Vein endothelial cell (primary cell): ENCODE measurements around the gene ALKBH4. TPM values are rescaled to one million over a fixed set of nuclear protein-coding genes. Genes with fewer than 3 reads are reported as not detected.

Experiments
- total RNA-seq: library from RNA; depleted of rRNA; stranded (reverse); fragments of >200 nt; gene quantifications from 2 replicates; pipeline ENCODE4 v1.2.3, GENCODE V29; 2012

The ALKBH4 gene
- total RNA-seq: 13.1 and 17.3 TPM in 2 replicates

GRCh38 chr7:102464577-102465280, at the start of gene ALKBH4, which contains the start of gene LRWD1:
TSS of gene ALKBH4 (minus strand) at chr7:102464863. CDS start at chr7:102464836, 27 bp downstream.
TSS of gene LRWD1 (plus strand) at chr7:102464984. CDS start at chr7:102465081, 97 bp downstream.

GRCh38 chr7:102478314-102479208, 13.9 kb upstream of the ALKBH4 start, which contains the start of gene POLR2J:
TSS of gene POLR2J (minus strand) at chr7:102478922. CDS start at chr7:102478860, 62 bp downstream.

GRCh38 chr7:102433219-102434038, 31.2 kb downstream of the ALKBH4 start, which contains the start of gene ORAI2:
TSS of gene ORAI2 (plus strand) at chr7:102433575. CDS start at chr7:102438957, 5,382 bp downstream.

Other genes starting within 250 kb of the ALKBH4 start
- gene SH2B2, start 178.0 kb downstream of the ALKBH4 start, total RNA-seq: 1.4 and 1.6 TPM in 2 replicates
- 0.33 TPM in 1 of 2 replicates, not detected in the other for gene SPDYE6, start 108.4 kb downstream of the ALKBH4 start, total RNA-seq
- gene PRKRIP1, start 68.5 kb downstream of the ALKBH4 start, total RNA-seq: 15.0 and 16.9 TPM in 2 replicates
- 97.0 and 97.1 TPM in 2 replicates for gene ORAI2, start 31.3 kb downstream of the ALKBH4 start, total RNA-seq
- 27.2 and 29.4 TPM in 2 replicates for gene LRWD1, start 121 bp upstream of the ALKBH4 start, total RNA-seq
- gene POLR2J, start 14.1 kb upstream of the ALKBH4 start, total RNA-seq: 41.8 and 66.6 TPM in 2 replicates
- gene RASA4B, start 52.9 kb upstream of the ALKBH4 start, total RNA-seq: 3.8 and 15.4 TPM in 2 replicates
- 2.5 and 2.9 TPM in 2 replicates for gene UPK3BL2, start 78.8 kb upstream of the ALKBH4 start, total RNA-seq
- not detected in 2 replicates for gene SPDYE2, start 86.4 kb upstream of the ALKBH4 start, total RNA-seq
- 85.0 and 93.7 TPM in 2 replicates for gene POLR2J3, start 107.7 kb upstream of the ALKBH4 start, total RNA-seq
- 11.1 and 30.4 TPM in 2 replicates for gene RASA4, start 151.9 kb upstream of the ALKBH4 start, total RNA-seq
- 11.5 and 17.3 TPM in 2 replicates for gene UPK3BL1, start 177.9 kb upstream of the ALKBH4 start, total RNA-seq
- gene SPDYE2B, start 185.5 kb upstream of the ALKBH4 start, total RNA-seq: not detected in 2 replicates
- gene POLR2J2, start 206.8 kb upstream of the ALKBH4 start, total RNA-seq: 5.3 and 8.5 TPM in 2 replicates